Measurements from ENCODE around the gene CYP2S1. TPM values are rescaled to one million over a fixed set of nuclear protein-coding genes. Genes with fewer than 3 reads are reported as not detected.

Gene CYP2S1
- total and polyA plus RNA-seq, 2 experiments from 2014 or later: 130 to 315 TPM

- Mint-ChIP-seq H3K27me3 (ENCODE audit: insufficient read depth, low read depth, poor library complexity) (peaks cover 12% of the 10 kb centered on the region), H3K4me3 (no peak overlapping the region), H3K36me3 (ENCODE audit: low read depth) (no peaks in the 10 kb centered on the region), H3K9me3 (peaks cover 4% of the 10 kb centered on the region; the same call in 1 of the 3 replicates), H3K4me1 (peaks cover 50% of the 10 kb centered on the region), H3K27ac (no peak overlapping the region; the same call in 1 of the 2 replicates)
- Histone ChIP-seq H3K4me2 (0 out of 2 replicates have a peak overlapping the region, but pooled peaks have one; percentile 1), H4K20me1 (replicated peaks; ENCODE audit: insufficient read depth) (no peaks in the 10 kb centered on the region), H3K4me1 (ENCODE audit: insufficient read depth) (peaks cover 48% of the 10 kb centered on the region), H3K79me2 (replicated peaks; ENCODE audit: insufficient read depth) (peaks cover 19% of the 10 kb centered on the region), H3F3A (replicated peaks; ENCODE audit: low read depth) (peaks cover 18% of the 10 kb centered on the region), H3K36me3 (ENCODE audit: insufficient read depth) (no peaks in the 10 kb centered on the region), H3K4me3 (no peak overlapping the region), H3K9me2 (ENCODE audit: insufficient read depth) (no peaks in the 10 kb centered on the region), H2AFZ (no peak overlapping the region), H3K27ac (ENCODE audit: low read depth) (peak overlapping the region; percentile 93), H3K27me3 (ENCODE audit: insufficient read depth) (no peaks in the 10 kb centered on the region)
- no peak for TF ChIP-seq EZH2phosphoT487 (IDR thresholded peaks at IDR 0.05; ENCODE audit: unreplicated experiment)
- no peak for TF ChIP-seq CREB1 (CRISPR knock-in tag; IDR thresholded peaks at IDR 0.05; ENCODE audit: low read depth)
- no peak for TF ChIP-seq CTCF (conservative IDR thresholded peaks at IDR 0.05; ENCODE audit: low read depth in 2 of 2)
- ATAC-seq (no peak), DNase-seq (ENCODE audit: low spot score) (no peak)
Observed at GRCh38 chr19:41187884-41188279, 5.1 kb upstream of the CYP2S1 start.

GRCh38 chr19:41189425-41190065, 3.5 kb upstream of the CYP2S1 start:
- DNase-seq (ENCODE audit: low spot score) (peak; percentile 97), ATAC-seq (peak; percentile 52)
- peak overlapping the region; percentile 15 for H3K4me3 Mint-ChIP-seq
- peaks cover 49% of the 10 kb centered on the region for H3K4me1 ChIP-seq (ENCODE audit: insufficient read depth)
- H3K27me3 Mint-ChIP-seq (ENCODE audit: insufficient read depth, low read depth, poor library complexity): peaks cover 8% of the 10 kb centered on the region
- peaks cover 13% of the 10 kb centered on the region for H3F3A ChIP-seq (replicated peaks; ENCODE audit: low read depth)
- peak overlapping the region; percentile 2; the same call in 1 of the 2 replicates for H3K4me3 ChIP-seq
- H3K9me2 ChIP-seq (ENCODE audit: insufficient read depth): no peaks in the 10 kb centered on the region
- no peaks in the 10 kb centered on the region for H3K36me3 ChIP-seq (ENCODE audit: insufficient read depth)
- peak overlapping the region; percentile 10 for H3K4me2 ChIP-seq
- peaks cover 56% of the 10 kb centered on the region for H3K4me1 Mint-ChIP-seq
- H3K27ac Mint-ChIP-seq: peak overlapping the region; percentile 97
- no peaks in the 10 kb centered on the region for H3K27me3 ChIP-seq (ENCODE audit: insufficient read depth)
- H3K27ac ChIP-seq (ENCODE audit: low read depth): peak overlapping the region; percentile 96
- peaks cover 4% of the 10 kb centered on the region; the same call in 1 of the 3 replicates for H3K9me3 Mint-ChIP-seq
- peaks cover 10% of the 10 kb centered on the region for H3K36me3 Mint-ChIP-seq (ENCODE audit: low read depth)
- H2AFZ ChIP-seq: no peak overlapping the region
- peaks cover 35% of the 10 kb centered on the region for H3K79me2 ChIP-seq (replicated peaks; ENCODE audit: insufficient read depth)
- no peaks in the 10 kb centered on the region; the same call in 1 of the 2 replicates for H4K20me1 ChIP-seq (replicated peaks; ENCODE audit: insufficient read depth)
- TF ChIP-seq ZNF462 (CRISPR knock-in tag; IDR thresholded peaks at IDR 0.05) (0 out of 2 replicates have a peak, but pooled peaks have one; percentile 33), JUNB (IDR thresholded peaks at IDR 0.05; ENCODE audit: unreplicated experiment) (no peak), CREB1 (CRISPR knock-in tag; IDR thresholded peaks at IDR 0.05; ENCODE audit: low read depth) (0 out of 2 replicates have a peak, but pooled peaks have one; percentile 15), CTCF (conservative IDR thresholded peaks at IDR 0.05; ENCODE audit: low read depth in 2 of 2) (no peak), ZNF114 (CRISPR knock-in tag; IDR thresholded peaks at IDR 0.05) (no peak), POLR2AphosphoS5 (IDR thresholded peaks at IDR 0.05; ENCODE audit: low read depth) (peak; percentile 43; the same call in 1 of the 2 replicates)
- TF ChIP-seq, protein P1, sequence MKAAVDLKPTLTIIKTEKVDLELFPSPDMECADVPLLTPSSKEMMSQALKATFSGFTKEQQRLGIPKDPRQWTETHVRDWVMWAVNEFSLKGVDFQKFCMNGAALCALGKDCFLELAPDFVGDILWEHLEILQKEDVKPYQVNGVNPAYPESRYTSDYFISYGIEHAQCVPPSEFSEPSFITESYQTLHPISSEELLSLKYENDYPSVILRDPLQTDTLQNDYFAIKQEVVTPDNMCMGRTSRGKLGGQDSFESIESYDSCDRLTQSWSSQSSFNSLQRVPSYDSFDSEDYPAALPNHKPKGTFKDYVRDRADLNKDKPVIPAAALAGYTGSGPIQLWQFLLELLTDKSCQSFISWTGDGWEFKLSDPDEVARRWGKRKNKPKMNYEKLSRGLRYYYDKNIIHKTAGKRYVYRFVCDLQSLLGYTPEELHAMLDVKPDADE (IDR thresholded peaks at IDR 0.05): no peak

All from GM23338 (cell line).